ENCODE measurements around the gene GKN2. TPM values are rescaled to one million over a fixed set of nuclear protein-coding genes. Genes with fewer than 3 reads are reported as not detected.

GKN2 gene
- total and polyA plus RNA-seq, 8 donors = 1.1 to 181 (median 1.6) TPM

- Histone ChIP-seq H3K36me3 (no peaks in the 10 kb centered on the region), H3K4me3 (no peak overlapping the region), H3K27me3 (no peaks in the 10 kb centered on the region), H3K9me3 (no peaks in the 10 kb centered on the region), H3K4me1 (no peaks in the 10 kb centered on the region), H3K27ac (no peak overlapping the region)
- intact Hi-C loops (cut with DNase I) = no loop called here
- DNase-seq = no peak
- TF ChIP-seq, protein P1, sequence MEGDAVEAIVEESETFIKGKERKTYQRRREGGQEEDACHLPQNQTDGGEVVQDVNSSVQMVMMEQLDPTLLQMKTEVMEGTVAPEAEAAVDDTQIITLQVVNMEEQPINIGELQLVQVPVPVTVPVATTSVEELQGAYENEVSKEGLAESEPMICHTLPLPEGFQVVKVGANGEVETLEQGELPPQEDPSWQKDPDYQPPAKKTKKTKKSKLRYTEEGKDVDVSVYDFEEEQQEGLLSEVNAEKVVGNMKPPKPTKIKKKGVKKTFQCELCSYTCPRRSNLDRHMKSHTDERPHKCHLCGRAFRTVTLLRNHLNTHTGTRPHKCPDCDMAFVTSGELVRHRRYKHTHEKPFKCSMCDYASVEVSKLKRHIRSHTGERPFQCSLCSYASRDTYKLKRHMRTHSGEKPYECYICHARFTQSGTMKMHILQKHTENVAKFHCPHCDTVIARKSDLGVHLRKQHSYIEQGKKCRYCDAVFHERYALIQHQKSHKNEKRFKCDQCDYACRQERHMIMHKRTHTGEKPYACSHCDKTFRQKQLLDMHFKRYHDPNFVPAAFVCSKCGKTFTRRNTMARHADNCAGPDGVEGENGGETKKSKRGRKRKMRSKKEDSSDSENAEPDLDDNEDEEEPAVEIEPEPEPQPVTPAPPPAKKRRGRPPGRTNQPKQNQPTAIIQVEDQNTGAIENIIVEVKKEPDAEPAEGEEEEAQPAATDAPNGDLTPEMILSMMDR (IDR thresholded peaks at IDR 0.05) = no peak
- peak; percentile 37 for ATAC-seq
Measured at GRCh38 chr2:68994864-68995263, 42.2 kb upstream of the GKN2 start.

- ATAC-seq (no peak), DNase-seq (no peak)
- H3K27ac ChIP-seq = no peak overlapping the region
- H3K9me3 ChIP-seq = no peaks in the 10 kb centered on the region
- intact Hi-C loops (cut with DNase I) = no loop called here
- no peak overlapping the region for H3K4me3 ChIP-seq
- H3K27me3 ChIP-seq = no peaks in the 10 kb centered on the region
- TF ChIP-seq, protein P1 (IDR thresholded peaks at IDR 0.05) = no peak
- no peaks in the 10 kb centered on the region for H3K36me3 ChIP-seq
- no peaks in the 10 kb centered on the region for H3K4me1 ChIP-seq
Measured at GRCh38 chr2:68993660-68994059, 41.0 kb upstream of the GKN2 start.

- H3K4me1 ChIP-seq = no peaks in the 10 kb centered on the region
- H3K27ac ChIP-seq = no peak overlapping the region
- TF ChIP-seq, protein P1 (IDR thresholded peaks at IDR 0.05) = no peak
- no peaks in the 10 kb centered on the region for H3K9me3 ChIP-seq
- H3K36me3 ChIP-seq = no peaks in the 10 kb centered on the region
- DNase-seq = no peak
- intact Hi-C loops (cut with DNase I) = no loop called here
- no peak overlapping the region for H3K4me3 ChIP-seq
- no peaks in the 10 kb centered on the region for H3K27me3 ChIP-seq
- no peak for ATAC-seq
Measured at GRCh38 chr2:68992933-68993332, 40.2 kb upstream of the GKN2 start.

- no peaks in the 10 kb centered on the region for H3K36me3 ChIP-seq
- no peaks in the 10 kb centered on the region for H3K27me3 ChIP-seq
- no peaks in the 10 kb centered on the region for H3K9me3 ChIP-seq
- H3K27ac ChIP-seq = no peak overlapping the region
- DNase-seq = no peak
- H3K4me3 ChIP-seq = no peak overlapping the region
- TF ChIP-seq, protein P1 (IDR thresholded peaks at IDR 0.05) = no peak
- no peak for ATAC-seq
- intact Hi-C loops (cut with DNase I) = no loop called here
- H3K4me1 ChIP-seq = no peaks in the 10 kb centered on the region
Measured at GRCh38 chr2:68992341-68992740, 39.6 kb upstream of the GKN2 start.

DNA sequence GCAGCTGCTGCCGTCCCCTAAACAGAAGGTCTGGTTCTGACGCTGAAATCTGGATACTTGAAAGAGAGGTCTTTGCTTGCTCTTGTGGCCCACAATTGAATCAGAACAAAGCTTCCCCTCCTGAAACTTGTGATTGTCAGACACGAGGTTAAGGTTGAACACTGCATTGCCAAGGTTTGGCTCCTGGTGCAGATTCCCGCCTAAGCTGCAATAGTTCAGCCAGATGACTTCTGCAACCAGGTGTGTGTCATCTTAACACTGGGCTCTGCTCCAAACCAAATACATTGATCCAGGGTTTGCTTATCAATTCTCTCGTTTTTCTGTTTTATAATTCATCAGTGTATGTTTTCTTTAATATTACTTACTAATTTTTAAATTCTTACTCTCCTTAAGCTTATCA is 36.3 kb upstream of the GKN2 start:
- ATAC-seq (no peak), DNase-seq (no peak)
- no peaks in the 10 kb centered on the region for H3K4me1 ChIP-seq
- no peaks in the 10 kb centered on the region for H3K36me3 ChIP-seq
- H3K9me3 ChIP-seq = no peaks in the 10 kb centered on the region
- no peaks in the 10 kb centered on the region for H3K27me3 ChIP-seq
- intact Hi-C loops (cut with DNase I) = no loop called here
- TF ChIP-seq, protein P1 (IDR thresholded peaks at IDR 0.05) = no peak
- H3K27ac ChIP-seq = no peak overlapping the region
- no peak overlapping the region for H3K4me3 ChIP-seq
